Upper lobe of left lung (tissue), 6 donors: ENCODE results near the gene TRAPPC10. TPM values are rescaled to one million over a fixed set of nuclear protein-coding genes. Genes with fewer than 3 reads are reported as not detected.
A peak's percentile ranks its signal among the peaks of the same experiment; 100 is the strongest.

Experiments
- ATAC-seq, 2 donors: fragments of 200-7000 bp; cut with Tn5 transposase; one replicate each; pipeline ENCODE4 v1.9.1; 2022; ENCODE audit warnings: mild to moderate bottlenecking in 2 of 2, moderate library complexity in 2 of 2; ENCODE audit not compliant: low FRiP score in 2 of 2
- DNase-seq, 2 donors: peaks; one replicate each; pipeline ENCODE4 v3.0.0-alpha.2; 2019 to 2020
- H3K27ac ChIP-seq, 4 donors: fragments of 200-600 bp; sonication (generic); one replicate each; pipeline ENCODE4 v1.5.1; 2016 to 2019
- H3K27me3 ChIP-seq, 4 donors: fragments of 200-600 bp; sonication (generic); one replicate each; pipeline ENCODE4 v1.5.1; 2017 to 2019
- H3K36me3 ChIP-seq, 4 donors: fragments of 200-600 bp; sonication (generic); one replicate each; pipeline ENCODE4 v1.5.1; 2016 to 2019
- H3K4me1 ChIP-seq, 4 donors: fragments of 200-600 bp; sonication (generic); one replicate each; pipeline ENCODE4 v1.5.1; 2018 to 2019
- H3K4me3 ChIP-seq, 4 donors: fragments of 200-600 bp; sonication (generic); one replicate each; pipeline ENCODE4 v1.5.1; 2017 to 2019; ENCODE audit warnings: mild to moderate bottlenecking in 2 of 4, moderate library complexity in 1 of 4
- H3K9me3 ChIP-seq, 4 donors: fragments of 200-600 bp; sonication (generic); one replicate each; pipeline ENCODE4 v1.5.1; 2018 to 2019
- EP300 ChIP-seq, 4 donors: sonication (generic); formaldehyde crosslinking; IDR thresholded peaks; one replicate each; pipeline ENCODE4 v1.5.1; 2017; ENCODE audit warnings: antibody characterized with exemption in 4 of 4, control low read depth in 2 of 4
- POLR2A ChIP-seq, 4 donors: fragments of 450-650 bp; IDR thresholded peaks; one replicate each; pipeline ENCODE4 v1.5.1; 2016 to 2017; ENCODE audit warnings: antibody characterized with exemption in 4 of 4, mild to moderate bottlenecking in 2 of 4
- POLR2AphosphoS5 ChIP-seq, 2 donors: sonication (generic); formaldehyde crosslinking; IDR thresholded peaks; one replicate each; pipeline ENCODE4 v1.5.1; 2017; ENCODE audit warnings: antibody characterized with exemption in 2 of 2
- WGBS, 2 donors: methylation state at CpG; one replicate each; pipeline ENCODE4 v1.1.5; 2017 to 2018; 5-methylcytosine and 5-hydroxymethylcytosine counted together
- total RNA-seq, 6 donors: library from RNA; depleted of rRNA in 4 of 6; stranded (reverse); fragments of >200 nt in 4 of 6; gene quantifications; one replicate each; pipeline versions ENCODE4 v1.1.0 to v1.2.1, GENCODE V29; 2016 to 2021
- TF ChIP-seq, protein P1 (sequence below), 6 experiments: fragments of 450-650 bp in 4 of 6; fragments of 200-600 bp in 2 of 6; sonication (generic) in 2 of 6; IDR thresholded peaks; one replicate each; pipeline ENCODE4 v1.5.1; 2016 to 2019; ENCODE audit warnings: antibody characterized with exemption in 6 of 6
- donor health status: DM: no; HTN: no; CAD: no; lungs with moderate emphysema.
- donor health status: DM: no; HTN: yes; CAD: no; lungs with severe emphysema.

TRAPPC10 gene
- total RNA-seq, 6 donors from 2014 or later, result 36.3 to 46.8 (median 43.4) TPM

DNA sequence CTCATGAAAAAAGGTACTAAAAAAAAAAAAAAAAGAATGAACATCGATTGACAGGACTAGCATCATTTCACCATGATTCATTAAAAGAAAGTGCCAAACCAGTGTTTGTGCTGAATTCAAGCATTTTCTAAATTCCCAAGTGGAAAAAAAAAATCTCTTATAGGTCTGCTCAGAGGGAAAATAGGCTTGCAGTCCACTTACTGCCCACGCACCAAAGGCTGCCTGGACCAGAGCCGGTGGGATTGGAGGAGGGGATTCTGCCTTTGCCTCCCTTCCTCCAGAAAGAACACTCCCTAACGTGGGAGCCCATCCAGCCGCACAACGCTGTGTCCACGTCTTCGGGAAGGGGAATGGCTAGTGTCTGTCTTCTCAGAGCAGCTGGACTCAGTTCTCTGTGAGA is 5.5 kb upstream of the TRAPPC10 start:
- H3K27ac ChIP-seq, result peak overlapping the region in 2 of 4 donors; percentile 65 to 72
- no peaks in the 10 kb centered on the region for H3K27me3 ChIP-seq
- 83 to 89% methylated on average over 8 of the region's 8 CpGs for WGBS, 2 donors

DNA sequence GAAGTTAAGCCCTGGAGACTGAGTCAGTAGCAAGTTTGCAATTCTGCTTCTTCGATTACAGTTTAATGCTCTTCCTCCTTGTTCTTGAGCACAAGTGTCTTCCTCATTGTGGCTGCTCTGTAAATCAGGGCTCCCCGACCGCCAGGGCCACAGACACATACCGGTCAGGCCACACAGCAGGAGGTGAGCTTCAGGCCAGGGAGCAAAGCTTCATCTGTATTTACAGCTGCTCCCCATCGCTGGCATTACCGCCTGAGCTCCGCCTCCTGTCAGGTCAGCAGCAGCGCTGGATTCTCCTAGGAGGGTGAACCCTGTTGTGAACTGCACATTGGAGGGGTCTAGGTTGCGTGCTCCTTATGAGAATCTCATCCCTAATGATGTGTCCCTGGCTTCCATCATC is 1.7 kb upstream of the TRAPPC10 start:
- Histone ChIP-seq H3K27ac (no peak overlapping the region), H3K4me1 (peaks cover 21 to 45% (median 28%) of the 10 kb centered on the region in 4 donors), H3K27me3 (no peaks in the 10 kb centered on the region), H3K9me3 (no peaks in the 10 kb centered on the region), H3K36me3 (no peaks in the 10 kb centered on the region), H3K4me3 (no peak overlapping the region)
- DNase-seq, result no peak
- no peak for ATAC-seq
- 78 to 79% methylated on average over 9 of the region's 9 CpGs for WGBS, 2 donors
- TF ChIP-seq, protein P1, sequence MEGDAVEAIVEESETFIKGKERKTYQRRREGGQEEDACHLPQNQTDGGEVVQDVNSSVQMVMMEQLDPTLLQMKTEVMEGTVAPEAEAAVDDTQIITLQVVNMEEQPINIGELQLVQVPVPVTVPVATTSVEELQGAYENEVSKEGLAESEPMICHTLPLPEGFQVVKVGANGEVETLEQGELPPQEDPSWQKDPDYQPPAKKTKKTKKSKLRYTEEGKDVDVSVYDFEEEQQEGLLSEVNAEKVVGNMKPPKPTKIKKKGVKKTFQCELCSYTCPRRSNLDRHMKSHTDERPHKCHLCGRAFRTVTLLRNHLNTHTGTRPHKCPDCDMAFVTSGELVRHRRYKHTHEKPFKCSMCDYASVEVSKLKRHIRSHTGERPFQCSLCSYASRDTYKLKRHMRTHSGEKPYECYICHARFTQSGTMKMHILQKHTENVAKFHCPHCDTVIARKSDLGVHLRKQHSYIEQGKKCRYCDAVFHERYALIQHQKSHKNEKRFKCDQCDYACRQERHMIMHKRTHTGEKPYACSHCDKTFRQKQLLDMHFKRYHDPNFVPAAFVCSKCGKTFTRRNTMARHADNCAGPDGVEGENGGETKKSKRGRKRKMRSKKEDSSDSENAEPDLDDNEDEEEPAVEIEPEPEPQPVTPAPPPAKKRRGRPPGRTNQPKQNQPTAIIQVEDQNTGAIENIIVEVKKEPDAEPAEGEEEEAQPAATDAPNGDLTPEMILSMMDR (IDR thresholded peaks at IDR 0.05), result no peak
- no peak for TF ChIP-seq POLR2A (IDR thresholded peaks at IDR 0.05)
- TF ChIP-seq EP300 (IDR thresholded peaks at IDR 0.05), result no peak
- TF ChIP-seq POLR2AphosphoS5 (IDR thresholded peaks at IDR 0.05), result no peak

More for the DNA sequence above, 5.5 kb upstream of the TRAPPC10 start:
- peaks cover 6 to 19% (median 9%) of the 10 kb centered on the region in 4 donors for H3K4me1 ChIP-seq
- H3K36me3 ChIP-seq, result no peaks in the 10 kb centered on the region
- no peak for TF ChIP-seq EP300 (IDR thresholded peaks at IDR 0.05)
- TF ChIP-seq POLR2A (IDR thresholded peaks at IDR 0.05), result no peak
- no peak for TF ChIP-seq POLR2AphosphoS5 (IDR thresholded peaks at IDR 0.05)
- TF ChIP-seq, protein P1 (IDR thresholded peaks at IDR 0.05), result no peak
- H3K9me3 ChIP-seq, result no peaks in the 10 kb centered on the region
- DNase-seq, result no peak
- ATAC-seq, result peak in 1 of 2 donors; percentile 83
- no peak overlapping the region for H3K4me3 ChIP-seq

DNA sequence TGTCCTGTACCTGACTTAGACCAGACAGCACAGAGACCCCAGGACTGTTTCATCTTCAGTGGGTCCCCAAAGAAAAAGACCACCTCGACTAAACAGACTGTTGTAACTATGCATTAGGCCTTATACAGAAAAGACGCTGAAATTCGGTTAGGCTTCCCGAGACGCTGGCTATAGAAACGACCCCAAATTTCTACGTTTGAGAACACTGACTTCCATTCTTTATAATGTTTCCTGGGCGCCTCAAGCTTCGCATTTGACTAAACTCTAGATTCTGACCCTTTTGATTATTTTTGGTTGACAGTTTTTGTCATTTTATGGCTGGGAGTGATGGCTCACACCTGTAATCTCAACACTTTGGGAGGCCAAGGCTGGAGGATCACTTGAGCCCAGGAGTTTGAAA is 986 bp upstream of the TRAPPC10 start:
- Histone ChIP-seq H3K27me3 (no peaks in the 10 kb centered on the region), H3K4me1 (peaks cover 21 to 47% (median 28%) of the 10 kb centered on the region in 4 donors), H3K36me3 (no peaks in the 10 kb centered on the region), H3K9me3 (no peaks in the 10 kb centered on the region), H3K4me3 (peak overlapping the region in 3 of 4 donors; percentile 92 to 99 (median 97)), H3K27ac (peak overlapping the region; percentile 91 to 97 (median 96))
- DNase-seq (no peak), ATAC-seq (no peak)
- WGBS, 2 donors, result 85 to 86% methylated on average over 9 of the region's 9 CpGs
- TF ChIP-seq POLR2AphosphoS5 (IDR thresholded peaks at IDR 0.05) (no peak), POLR2A (IDR thresholded peaks at IDR 0.05) (no peak), EP300 (IDR thresholded peaks at IDR 0.05) (no peak)
- TF ChIP-seq, protein P1 (IDR thresholded peaks at IDR 0.05), result no peak

DNA sequence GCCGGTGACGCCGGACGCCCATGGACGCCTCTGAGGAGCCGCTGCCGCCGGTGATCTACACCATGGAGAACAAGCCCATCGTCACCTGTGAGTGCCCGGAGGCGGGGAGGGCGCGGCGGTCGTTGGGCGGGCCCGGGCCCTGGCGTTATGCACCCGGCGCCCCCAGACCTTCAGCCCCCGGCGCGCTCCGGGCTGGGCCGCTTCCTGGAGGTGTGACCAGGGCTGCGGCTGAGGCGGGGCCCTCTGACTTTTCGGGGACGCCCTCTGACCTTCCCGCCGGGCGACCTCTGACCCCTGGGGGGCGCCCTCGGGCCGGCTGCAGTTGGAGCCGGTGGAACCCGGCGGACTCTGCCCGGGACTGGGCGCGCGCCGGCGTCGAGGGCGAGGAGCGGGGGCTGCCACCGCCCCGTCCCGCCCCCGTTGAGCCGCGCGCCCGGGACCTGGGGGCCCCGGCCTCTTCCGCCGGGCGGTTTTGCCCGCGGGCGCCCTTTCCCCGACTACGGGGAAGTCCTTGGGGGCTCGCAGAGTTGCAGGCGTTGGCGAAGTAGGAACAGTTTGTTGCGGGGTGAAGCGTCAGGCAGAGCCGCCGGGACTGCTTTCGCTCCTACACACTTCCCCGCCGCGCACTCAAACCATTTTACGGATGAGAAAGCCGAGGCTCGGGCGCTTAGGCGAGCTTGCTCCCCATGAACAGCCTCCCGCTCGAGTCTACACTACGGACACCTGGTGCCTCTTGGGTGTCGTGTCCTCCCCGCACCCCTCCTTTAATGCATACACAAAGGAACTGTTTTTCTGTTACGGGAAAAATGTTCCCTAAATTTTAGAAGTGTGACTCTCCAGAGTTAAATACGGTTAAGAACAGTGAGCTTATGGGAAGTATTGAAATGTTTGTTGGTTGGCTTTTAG is 618 bp downstream of the TRAPPC10 start:
- Histone ChIP-seq H3K27ac (peak overlapping the region; percentile 91 to 97 (median 96)), H3K27me3 (no peaks in the 10 kb centered on the region), H3K4me3 (peak overlapping the region; percentile 75 to 99 (median 94)), H3K36me3 (no peaks in the 10 kb centered on the region), H3K9me3 (no peaks in the 10 kb centered on the region), H3K4me1 (peaks cover 21 to 48% (median 31%) of the 10 kb centered on the region in 4 donors)
- ATAC-seq (peak; percentile 71 to 77), DNase-seq (peak; percentile 79 to 95)
- 0 to 1% methylated on average over 16 to 24 of the region's 87 CpGs for WGBS, 2 donors
- TF ChIP-seq EP300 (IDR thresholded peaks at IDR 0.05) (no peak), POLR2AphosphoS5 (IDR thresholded peaks at IDR 0.05) (peak in 1 of 2 donors; percentile 3), POLR2A (IDR thresholded peaks at IDR 0.05) (no peak)
- TF ChIP-seq, protein P1 (IDR thresholded peaks at IDR 0.05), result peak in 5 of 6 experiments; percentile 18 to 62 (median 21)
